H1 (cell line): ENCODE data around the gene SLIT3. TPM values are rescaled to one million over a fixed set of nuclear protein-coding genes. Genes with fewer than 3 reads are reported as not detected.

Source experiments
- FOSL1 ChIP-seq: IDR thresholded peaks from 2 replicates; pipeline ENCODE4 v1.6.1; 2011; ENCODE audit warnings: mild to moderate bottlenecking, low read depth, low read length, moderate library complexity; ENCODE audit not compliant: insufficient read depth
- SIX5 ChIP-seq: IDR thresholded peaks from 2 replicates; pipeline ENCODE4 v1.6.1; 2011; ENCODE audit warnings: mild to moderate bottlenecking, low read depth, low read length
- polyA plus RNA-seq, 7 experiments: library from polyadenylated mRNA; depleted of rRNA in 3 of 7; stranded (reverse) in 5 of 7; unstranded in 2 of 7; fragments of >200 nt in 5 of 7; fragments of 200-250 nt in 2 of 7; gene quantifications; 1 replicate in 5 of 7; 2 replicates in 1 of 7; 4 replicates in 1 of 7; pipeline versions ENCODE4 v1.2.1 to v1.2.3, GENCODE V29; 2011 to 2013; ENCODE audit warnings: missing spikeins in 2 of 7, mixed read lengths in 2 of 7
- total RNA-seq: library from RNA; stranded (reverse); fragmentation: NEBNext Ultra II Directional; extraction: Animal tissue kit (Norgen Biotek cat#: 25700); gene quantifications from 2 replicates; pipeline ENCODE4 v1.2.1, GENCODE V29; 2021

Gene SLIT3
- total and polyA plus RNA-seq, 2 of the 8 experiments (the other 6 are each of a cell fraction or from before 2014, with no cell fraction given), result 1.1 to 1.2 TPM

DNA sequence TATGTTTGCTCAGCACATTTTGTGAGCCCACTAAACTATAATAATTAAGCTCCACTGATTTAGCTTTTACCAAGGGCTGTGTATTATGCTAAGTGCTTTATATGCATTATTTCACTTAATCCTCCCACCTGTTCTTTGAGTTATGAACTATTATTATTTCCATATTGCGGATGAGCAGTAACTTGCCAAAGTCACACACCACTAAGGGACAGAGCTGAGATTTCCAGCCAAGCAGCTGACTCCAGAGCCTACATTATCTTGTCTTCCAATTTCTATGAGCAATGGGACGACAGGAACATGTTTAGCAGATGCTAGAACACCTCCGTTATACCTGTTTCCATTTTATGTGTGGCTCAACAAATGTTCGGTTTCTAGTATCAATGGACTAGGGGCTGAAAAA, 484.3 kb downstream of the SLIT3 start (continued):
- TF ChIP-seq FOSL1 (no peak), SIX5 (no peak)
